Measurements from ENCODE around the gene CD63.
A peak's percentile ranks its signal among the peaks of the same experiment; 100 is the strongest.

DNA sequence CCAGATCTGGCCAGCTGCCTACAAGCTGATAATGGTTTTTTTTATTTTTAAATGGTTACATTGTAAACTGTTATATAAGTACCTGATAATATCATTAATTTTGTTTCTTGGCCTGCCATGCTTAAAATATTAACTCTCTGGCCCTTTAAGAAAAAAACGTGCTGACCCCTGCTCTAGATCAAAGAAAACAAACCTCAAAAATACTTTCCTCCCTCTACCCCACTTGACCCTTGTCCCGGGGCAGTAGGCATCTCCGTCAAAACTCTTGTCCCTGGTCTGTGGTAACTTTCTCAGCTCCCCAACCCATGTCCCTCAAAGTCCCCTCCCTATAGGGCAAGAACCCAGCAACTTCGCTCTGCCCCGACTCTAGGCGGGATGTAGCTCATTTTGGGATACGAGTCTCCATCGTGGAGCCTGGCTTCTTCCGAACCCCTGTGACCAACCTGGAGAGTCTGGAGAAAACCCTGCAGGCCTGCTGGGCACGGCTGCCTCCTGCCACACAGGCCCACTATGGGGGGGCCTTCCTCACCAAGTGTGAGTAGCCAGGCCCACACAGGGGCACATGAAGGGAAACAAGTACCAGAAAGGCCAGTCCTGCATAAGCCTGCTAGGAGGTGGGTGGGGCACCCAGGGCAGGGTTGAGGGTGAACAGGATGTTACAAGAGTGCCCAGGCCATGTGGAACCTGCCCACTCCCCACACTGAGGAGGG is 5.1 kb downstream of the CD63 start:
- TF ChIP-seq, protein P1, sequence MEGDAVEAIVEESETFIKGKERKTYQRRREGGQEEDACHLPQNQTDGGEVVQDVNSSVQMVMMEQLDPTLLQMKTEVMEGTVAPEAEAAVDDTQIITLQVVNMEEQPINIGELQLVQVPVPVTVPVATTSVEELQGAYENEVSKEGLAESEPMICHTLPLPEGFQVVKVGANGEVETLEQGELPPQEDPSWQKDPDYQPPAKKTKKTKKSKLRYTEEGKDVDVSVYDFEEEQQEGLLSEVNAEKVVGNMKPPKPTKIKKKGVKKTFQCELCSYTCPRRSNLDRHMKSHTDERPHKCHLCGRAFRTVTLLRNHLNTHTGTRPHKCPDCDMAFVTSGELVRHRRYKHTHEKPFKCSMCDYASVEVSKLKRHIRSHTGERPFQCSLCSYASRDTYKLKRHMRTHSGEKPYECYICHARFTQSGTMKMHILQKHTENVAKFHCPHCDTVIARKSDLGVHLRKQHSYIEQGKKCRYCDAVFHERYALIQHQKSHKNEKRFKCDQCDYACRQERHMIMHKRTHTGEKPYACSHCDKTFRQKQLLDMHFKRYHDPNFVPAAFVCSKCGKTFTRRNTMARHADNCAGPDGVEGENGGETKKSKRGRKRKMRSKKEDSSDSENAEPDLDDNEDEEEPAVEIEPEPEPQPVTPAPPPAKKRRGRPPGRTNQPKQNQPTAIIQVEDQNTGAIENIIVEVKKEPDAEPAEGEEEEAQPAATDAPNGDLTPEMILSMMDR (IDR thresholded peaks at IDR 0.05): no peak
- TF ChIP-seq POLR2AphosphoS5 (IDR thresholded peaks at IDR 0.05): peak in 1 of 3 donors; percentile 2
- TF ChIP-seq EP300 (IDR thresholded peaks at IDR 0.05): no peak
- no peak for TF ChIP-seq POLR2A (IDR thresholded peaks at IDR 0.05)

Measured in stomach (tissue), 4 donors.